HEK293 (cell line): ENCODE results near the gene CKMT2.
"Not testable (repeated sequence)": the region's sequence is repeated elsewhere in the genome, so short reads cannot be mapped to it uniquely, and the experiment has no call there.

Experiments used
- CTCF ChIA-PET: fragments of 350-600 bp; formaldehyde crosslinking; extraction: SDS; loops from one replicate; lab custom pipeline; 2021; ENCODE audit warnings: antibody characterized with exemption; lab: Yijun Ruan, JAX
- POLR2A ChIA-PET: fragments of 300-600 bp; formaldehyde crosslinking; extraction: SDS; loops from one replicate; lab custom pipeline; 2020; ENCODE audit warnings: antibody characterized with exemption, inconsistent platforms; lab: Yijun Ruan, JAX
- H3K27ac ChIP-seq: fragments of 200-500 bp; sonication (Bioruptor generic); 2 replicates; pipeline ENCODE4 v1.5.1; 2014; ENCODE audit warnings: low read depth, low read length, control low read depth, inconsistent platforms; ENCODE audit errors: extremely low read depth
- H3K36me3 ChIP-seq, 2 experiments: fragments of 200-500 bp in 1 of 2; sonication (Bioruptor generic) in 1 of 2; 1 replicate in 1 of 2; 2 replicates in 1 of 2; pipeline ENCODE4 v1.5.1; 2014 to 2017; ENCODE audit warnings: inconsistent platforms in 2 of 2, low read length in 2 of 2; ENCODE audit not compliant: control insufficient read depth in 2 of 2, insufficient read depth in 1 of 2
- H3K4me1 ChIP-seq: fragments of 200-500 bp; sonication (Bioruptor generic); 2 replicates; pipeline ENCODE4 v1.5.1; 2014; ENCODE audit warnings: mild to moderate bottlenecking, low read length, inconsistent platforms; ENCODE audit not compliant: control insufficient read depth, insufficient read depth
- H3K4me3 ChIP-seq: 2 replicates; pipeline ENCODE4 v1.5.1; 2011; ENCODE audit warnings: low read depth, mild to moderate bottlenecking, control low read depth, low read length, moderate library complexity
- H3K9me3 ChIP-seq: fragments of 200-500 bp; sonication (Bioruptor generic); 2 replicates; pipeline ENCODE4 v1.5.1; 2014; ENCODE audit warnings: low read depth, low read length, inconsistent platforms; ENCODE audit not compliant: control insufficient read depth, insufficient read depth
- HIC1 ChIP-seq: fragments of 450-650 bp; formaldehyde crosslinking; IDR thresholded peaks from 2 replicates; pipeline ENCODE4 v1.5.1; 2016; ENCODE audit warnings: missing biosample characterization, missing genetic modification characterization
- MYNN ChIP-seq: fragments of 450-650 bp; formaldehyde crosslinking; IDR thresholded peaks from 2 replicates; pipeline ENCODE4 v1.5.1; 2016; ENCODE audit warnings: missing biosample characterization, missing genetic modification characterization, borderline replicate concordance
- PRDM1 ChIP-seq: fragments of 450-650 bp; formaldehyde crosslinking; IDR thresholded peaks from 2 replicates; pipeline ENCODE4; 2016; ENCODE audit warnings: missing biosample characterization, missing genetic modification characterization
- PRDM4 ChIP-seq: fragments of 450-650 bp; formaldehyde crosslinking; IDR thresholded peaks from 2 replicates; pipeline ENCODE4 v1.5.1; 2017; ENCODE audit warnings: missing biosample characterization, missing genetic modification characterization
- SCRT1 ChIP-seq: fragments of 450-650 bp; formaldehyde crosslinking; IDR thresholded peaks from 2 replicates; pipeline ENCODE4 v1.5.1; 2016; ENCODE audit warnings: missing biosample characterization, missing genetic modification characterization, borderline replicate concordance
- SP2 ChIP-seq: fragments of 450-650 bp; formaldehyde crosslinking; IDR thresholded peaks from 2 replicates; pipeline ENCODE4 v1.5.1; 2016; ENCODE audit warnings: missing biosample characterization, missing genetic modification characterization
- SP7 ChIP-seq: fragments of 450-650 bp; formaldehyde crosslinking; IDR thresholded peaks from 2 replicates; pipeline ENCODE4 v1.5.1; 2016; ENCODE audit warnings: missing biosample characterization, missing genetic modification characterization
- ZBTB44 ChIP-seq: fragments of 450-650 bp; IDR thresholded peaks from 2 replicates; pipeline ENCODE4 v1.5.1; 2018; ENCODE audit warnings: missing biosample characterization, mild to moderate bottlenecking, missing genetic modification characterization
- ZFP3 ChIP-seq: fragments of 450-650 bp; formaldehyde crosslinking; IDR thresholded peaks from 2 replicates; pipeline ENCODE4 v1.5.1; 2016; ENCODE audit warnings: low read depth, missing biosample characterization, missing genetic modification characterization
- ZNF133 ChIP-seq: fragments of 450-650 bp; formaldehyde crosslinking; IDR thresholded peaks from 2 replicates; pipeline ENCODE4 v1.5.1; 2016; ENCODE audit warnings: missing biosample characterization, missing genetic modification characterization
- ZNF140 ChIP-seq: fragments of 450-650 bp; formaldehyde crosslinking; IDR thresholded peaks from 2 replicates; pipeline ENCODE4 v1.5.1; 2016; ENCODE audit warnings: missing biosample characterization, missing genetic modification characterization
- ZNF184 ChIP-seq: fragments of 450-650 bp; IDR thresholded peaks from 2 replicates; pipeline ENCODE4 v1.5.1; 2018; ENCODE audit warnings: missing biosample characterization, mild to moderate bottlenecking, missing genetic modification characterization
- ZNF292 ChIP-seq: fragments of 450-650 bp; formaldehyde crosslinking; IDR thresholded peaks from 2 replicates; pipeline ENCODE4 v1.5.1; 2016; ENCODE audit warnings: low read depth, missing biosample characterization, missing genetic modification characterization, borderline replicate concordance
- ZNF404 ChIP-seq: fragments of 450-650 bp; formaldehyde crosslinking; IDR thresholded peaks from 2 replicates; pipeline ENCODE4 v1.5.1; 2017; ENCODE audit warnings: missing biosample characterization, missing genetic modification characterization
- ZNF416 ChIP-seq: fragments of 450-650 bp; formaldehyde crosslinking; IDR thresholded peaks from 2 replicates; pipeline ENCODE4 v1.5.1; 2016; ENCODE audit warnings: missing biosample characterization, missing genetic modification characterization
- ZNF544 ChIP-seq: fragments of 450-650 bp; formaldehyde crosslinking; IDR thresholded peaks from 2 replicates; pipeline ENCODE4 v1.5.0; 2017; ENCODE audit warnings: missing biosample characterization, missing genetic modification characterization
- ZNF549 ChIP-seq: fragments of 450-650 bp; IDR thresholded peaks from 2 replicates; pipeline ENCODE4 v1.5.1; 2018; ENCODE audit warnings: missing biosample characterization, missing genetic modification characterization, mild to moderate bottlenecking, inconsistent platforms, moderate library complexity
- ZNF558 ChIP-seq: fragments of 450-650 bp; formaldehyde crosslinking; IDR thresholded peaks from 2 replicates; pipeline ENCODE4 v1.5.1; 2016; ENCODE audit warnings: missing biosample characterization, missing genetic modification characterization
- ZNF571 ChIP-seq: fragments of 450-650 bp; formaldehyde crosslinking; IDR thresholded peaks from 2 replicates; pipeline ENCODE4 v1.5.0; 2017; ENCODE audit warnings: missing biosample characterization, missing genetic modification characterization
- ZNF610 ChIP-seq: fragments of 450-650 bp; formaldehyde crosslinking; IDR thresholded peaks from 2 replicates; pipeline ENCODE4 v1.5.1; 2016; ENCODE audit warnings: missing biosample characterization, missing genetic modification characterization, borderline replicate concordance
- ZNF658 ChIP-seq: fragments of 450-650 bp; formaldehyde crosslinking; IDR thresholded peaks from 2 replicates; pipeline ENCODE4; 2016; ENCODE audit warnings: missing biosample characterization, missing genetic modification characterization
- ZNF704 ChIP-seq: fragments of 450-650 bp; formaldehyde crosslinking; IDR thresholded peaks from 2 replicates; pipeline ENCODE4 v1.5.1; 2016; ENCODE audit warnings: missing biosample characterization, missing genetic modification characterization
- ZNF747 ChIP-seq: fragments of 450-650 bp; formaldehyde crosslinking; IDR thresholded peaks from 2 replicates; pipeline ENCODE4 v1.5.1; 2016; ENCODE audit warnings: missing biosample characterization, missing genetic modification characterization
- ZNF837 ChIP-seq: fragments of 450-650 bp; formaldehyde crosslinking; IDR thresholded peaks from 2 replicates; pipeline ENCODE4 v1.5.1; 2016; ENCODE audit warnings: missing biosample characterization, missing genetic modification characterization
- ZXDB ChIP-seq: fragments of 450-650 bp; formaldehyde crosslinking; IDR thresholded peaks from 2 replicates; pipeline ENCODE4 v1.5.1; 2016; ENCODE audit warnings: missing biosample characterization, missing genetic modification characterization

The CKMT2 gene

GRCh38 chr5:81292130-81292529 lies 59.0 kb downstream of the CKMT2 start (continued):
- no peak for TF ChIP-seq ZNF404 (tag by site-specific recombination)
- TF ChIP-seq, all 188 proteins: peak for 0

- CTCF ChIA-PET, result interaction anchor here (0.5 kb wide), 1 partner anchor 966 kb away, joined by 3 read pairs; no protein-coding TSS in a partner anchor
- H3K4me3 ChIP-seq, H3K27ac ChIP-seq, H3K4me1 ChIP-seq, H3K36me3 ChIP-seq, H3K9me3 ChIP-seq, POLR2A ChIA-PET: not testable (repeated sequence)
Measured at GRCh38 chr5:81294021-81294420, 60.9 kb downstream of the CKMT2 start.

GRCh38 chr5:81297531-81297930 lies 64.4 kb downstream of the CKMT2 start:
- ChIA-PET CTCF (interaction anchor here (0.6 to 0.9 kb wide), 3 partner anchors 131 to 990 kb away, joined by 3 to 4 read pairs (median 3); no protein-coding TSS in a partner anchor), POLR2A (no interaction called here)
- no peaks in the 10 kb centered on the region; the same call in 1 of the 2 replicates for H3K4me1 ChIP-seq
- no peak overlapping the region for H3K4me3 ChIP-seq
- H3K36me3 ChIP-seq, result peaks cover 0 to 6% of the 10 kb centered on the region in 2 experiments; a peak in 1 of 3 replicates
- TF ChIP-seq ZNF184 (tag by site-specific recombination) (no peak), ZNF549 (tag by site-specific recombination) (no peak), ZNF837 (no peak), ZNF704 (no peak), ZXDB (tag by site-specific recombination) (no peak), SP2 (tag by site-specific recombination) (no peak), ZNF658 (tag by site-specific recombination) (no peak), ZNF558 (no peak), ZFP3 (tag by site-specific recombination) (no peak), ZNF133 (tag by site-specific recombination) (no peak), ZNF140 (tag by site-specific recombination) (no peak), ZNF610 (tag by site-specific recombination) (no peak)
- H3K9me3 ChIP-seq, result no peaks in the 10 kb centered on the region
- H3K27ac ChIP-seq, result no peak overlapping the region

GRCh38 chr5:81300921-81301270 lies 67.8 kb downstream of the CKMT2 start:
- Histone ChIP-seq H3K36me3 (peaks cover 0 to 13% of the 10 kb centered on the region in 2 experiments; a peak in 2 of 3 replicates), H3K4me1 (no peaks in the 10 kb centered on the region; the same call in 1 of the 2 replicates), H3K9me3 (no peaks in the 10 kb centered on the region), H3K4me3 (peak overlapping the region; percentile 96), H3K27ac (peak overlapping the region; percentile 81; the same call in 1 of the 2 replicates)
- ChIA-PET POLR2A (interaction anchor here (1.1 kb wide), 1 partner anchor 19 kb away, joined by 3 read pairs; no protein-coding TSS in a partner anchor), CTCF (interaction anchor here (1.2 to 1.9 kb wide), 3 partner anchors 12 to 93 kb away, joined by 3 to 7 read pairs (median 3); partner anchors contain the start of gene ACOT12)
- TF ChIP-seq PRDM4 (tag by site-specific recombination) (no peak), MYNN (no peak), PRDM1 (tag by site-specific recombination) (no peak), ZNF571 (tag by site-specific recombination) (no peak), ZNF747 (tag by site-specific recombination) (no peak), SCRT1 (tag by site-specific recombination) (no peak), ZNF416 (tag by site-specific recombination) (no peak), SP7 (tag by site-specific recombination) (no peak), ZNF544 (tag by site-specific recombination) (no peak), ZNF292 (tag by site-specific recombination) (no peak), ZBTB44 (no peak), HIC1 (tag by site-specific recombination) (no peak)
